GM19452 (cell line): ENCODE results near the gene GATD1.

Experiments
- ATAC-seq: cut with Tn5 transposase; IDR thresholded peaks from one replicate; pipeline ENCODE4 v1.9.1; 2021; ENCODE audit not compliant: unreplicated experiment

The GATD1 gene

DNA sequence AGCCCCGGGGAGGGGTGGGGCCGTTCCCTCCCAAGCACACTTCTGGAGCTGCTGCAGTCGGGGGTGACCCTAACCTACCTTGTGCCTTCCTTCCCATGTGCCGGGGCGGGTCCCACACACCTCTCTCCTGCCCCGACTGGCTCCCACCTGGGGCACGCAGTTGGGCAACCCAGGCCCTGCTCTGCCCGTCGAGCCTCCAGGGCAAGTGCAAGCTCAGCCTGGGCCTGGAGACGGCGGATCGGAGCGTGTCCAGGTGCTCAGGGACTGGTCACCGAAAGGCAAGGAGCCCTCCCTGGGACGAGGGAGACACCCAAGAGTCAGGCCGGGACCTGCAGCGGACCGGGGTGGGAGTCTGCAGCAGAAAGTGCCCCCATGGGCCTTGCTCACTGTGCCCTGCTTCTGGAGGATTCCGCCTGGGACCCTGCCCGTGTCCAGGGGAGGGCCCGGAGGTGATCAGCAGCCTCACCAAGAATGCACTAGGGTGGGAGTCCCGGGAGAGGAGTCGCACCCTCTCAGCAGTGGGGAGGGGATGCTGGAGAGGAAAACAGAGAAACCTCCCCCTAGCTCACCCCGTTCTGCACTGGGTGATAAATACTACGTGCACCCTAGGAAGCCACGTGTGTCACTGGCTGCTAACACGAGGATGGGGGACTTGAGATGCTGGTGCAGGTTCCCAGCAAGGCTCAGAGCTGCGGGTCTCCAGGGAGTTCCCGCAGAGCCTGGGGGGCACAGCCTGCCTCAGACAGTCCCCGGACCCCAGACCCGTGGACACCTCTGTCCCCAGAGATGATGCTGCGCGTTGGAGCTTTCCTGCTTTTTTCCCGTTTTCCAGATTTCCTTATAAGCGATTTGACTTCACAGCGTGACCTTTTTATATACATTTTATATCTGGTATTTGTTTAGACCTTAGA, 5.2 kb upstream of the GATD1 start:
- no peak for ATAC-seq

DNA sequence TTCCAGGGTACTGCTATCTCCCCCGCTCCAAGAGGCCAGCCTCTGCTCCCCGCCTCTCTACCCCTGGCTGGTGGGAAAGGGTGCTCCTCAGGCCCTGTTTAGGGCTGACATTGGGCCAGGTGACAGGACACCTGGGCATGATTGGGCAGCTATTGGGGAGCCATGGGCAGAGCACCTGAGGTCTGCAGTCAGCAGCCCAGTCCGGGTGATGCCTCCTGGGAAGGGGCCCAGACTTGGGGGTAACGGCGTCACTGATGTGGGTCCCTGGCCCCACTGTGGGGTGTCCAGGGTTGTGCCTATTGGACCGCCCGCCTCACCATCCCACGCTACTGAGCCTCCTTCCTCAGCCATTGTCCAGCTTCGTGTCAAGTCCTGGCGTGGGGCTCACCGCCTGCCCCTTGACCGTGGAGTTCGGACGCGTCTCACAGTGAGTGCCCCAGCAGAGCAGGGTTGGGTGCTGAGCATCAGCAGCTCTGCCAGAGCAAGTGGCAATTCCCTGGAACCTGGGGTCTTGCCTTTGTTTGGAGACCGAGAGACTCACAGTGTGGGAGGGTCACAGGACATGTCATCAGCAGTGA, 2.8 kb upstream of the GATD1 start:
- no peak for ATAC-seq

DNA sequence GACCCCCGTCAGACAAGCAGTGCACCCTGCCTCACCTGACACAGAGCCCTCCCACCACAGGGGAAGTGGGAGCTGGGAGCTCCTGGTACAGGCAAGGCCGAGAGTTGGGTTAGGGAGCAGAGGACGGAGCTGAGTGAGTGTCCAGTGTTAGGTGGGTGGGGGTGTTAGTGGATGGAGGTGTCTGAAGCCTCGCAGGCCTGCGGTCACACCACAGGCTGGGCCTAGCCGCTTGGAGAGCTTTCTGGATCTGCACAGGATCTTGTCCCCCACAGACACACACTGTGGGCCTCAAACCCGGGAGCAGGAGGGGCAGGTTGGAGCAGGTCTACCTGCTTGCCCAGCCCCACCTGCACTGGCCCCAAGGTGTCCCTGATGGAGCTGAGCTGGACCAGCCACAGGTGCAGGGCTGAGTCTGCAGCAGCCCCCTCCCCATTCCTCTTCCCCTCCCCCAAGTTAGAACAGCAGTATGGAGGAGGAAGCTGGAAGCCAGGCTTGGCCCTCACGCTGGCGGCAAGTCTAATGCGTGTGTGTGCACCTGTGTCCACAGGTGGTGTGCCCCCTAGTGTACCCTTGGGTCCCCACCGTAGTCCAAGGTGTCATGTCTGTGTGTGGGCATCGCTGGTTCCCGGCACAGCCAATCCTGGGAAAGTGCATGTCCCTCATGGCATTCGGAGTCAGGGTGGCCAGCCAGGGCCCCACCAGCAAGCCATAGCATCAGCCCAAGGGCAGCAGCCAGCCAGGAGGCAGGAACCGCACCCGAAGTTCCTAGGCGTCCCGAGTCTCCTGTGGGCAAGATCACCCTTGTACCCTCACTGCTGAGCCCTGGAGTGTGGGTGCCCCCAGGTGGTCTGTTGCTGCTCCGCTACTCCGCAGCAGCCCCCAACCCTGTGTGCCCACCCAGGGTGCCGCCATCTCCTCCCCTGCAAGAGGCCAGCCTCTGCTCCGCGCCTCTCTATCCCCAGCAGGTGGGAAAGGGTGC, 2.0 kb upstream of the GATD1 start:
- ATAC-seq, result no peak

DNA sequence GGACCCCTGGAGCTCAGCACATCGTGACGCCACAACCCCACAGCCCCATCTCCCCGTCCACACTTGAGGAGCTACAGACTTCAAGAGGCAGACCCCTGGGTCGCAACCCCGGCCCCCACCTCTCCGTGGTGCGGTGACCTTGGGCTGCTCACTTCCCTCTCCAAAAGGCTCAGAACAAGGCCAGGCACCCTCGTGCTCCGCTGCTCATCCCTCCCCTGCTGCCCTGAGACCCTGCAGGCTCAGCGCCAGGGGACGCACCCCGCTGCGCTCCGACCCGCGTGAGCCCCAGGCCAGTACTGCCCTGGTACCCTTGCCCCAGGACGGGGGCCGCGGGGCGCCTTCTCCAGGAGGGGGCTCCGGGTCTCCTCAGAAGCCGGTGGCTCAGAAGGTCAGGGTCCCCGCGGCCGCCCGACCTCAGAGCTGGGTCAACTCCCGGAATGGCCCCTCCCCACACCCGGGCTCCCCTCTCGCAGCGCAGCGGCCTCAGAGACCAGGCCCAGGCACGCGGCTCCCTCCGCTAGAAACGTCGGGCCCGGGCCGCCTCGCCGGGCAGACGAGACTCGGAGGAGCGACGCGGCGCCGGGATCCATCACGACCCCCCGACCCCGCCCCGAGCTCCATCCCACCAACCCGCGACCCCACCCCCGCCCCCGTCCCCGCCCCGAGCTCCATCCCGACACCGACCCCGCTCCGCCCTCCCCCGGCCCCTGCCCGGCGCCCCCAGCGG, 563 bp downstream of the GATD1 start:
- peak; percentile 33 for ATAC-seq

DNA sequence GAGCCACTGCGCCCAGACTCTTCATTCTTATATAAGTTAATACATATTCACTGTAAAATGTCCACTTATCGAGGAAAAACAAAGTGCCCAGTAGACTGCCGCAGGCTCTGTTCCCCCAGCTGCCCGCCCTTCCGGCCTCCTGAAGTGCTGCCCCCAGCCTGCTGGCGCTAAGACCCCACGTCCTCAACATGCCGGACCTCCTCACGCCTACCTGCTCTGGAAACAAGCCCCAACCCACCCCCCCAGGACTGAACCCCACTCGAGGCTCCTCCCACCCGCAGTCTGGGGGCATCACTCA, 1.1 kb downstream of the GATD1 start:
- no peak for ATAC-seq

GRCh38 chr11:774873-775592, 2.3 kb downstream of the GATD1 start:
- no peak for ATAC-seq

DNA sequence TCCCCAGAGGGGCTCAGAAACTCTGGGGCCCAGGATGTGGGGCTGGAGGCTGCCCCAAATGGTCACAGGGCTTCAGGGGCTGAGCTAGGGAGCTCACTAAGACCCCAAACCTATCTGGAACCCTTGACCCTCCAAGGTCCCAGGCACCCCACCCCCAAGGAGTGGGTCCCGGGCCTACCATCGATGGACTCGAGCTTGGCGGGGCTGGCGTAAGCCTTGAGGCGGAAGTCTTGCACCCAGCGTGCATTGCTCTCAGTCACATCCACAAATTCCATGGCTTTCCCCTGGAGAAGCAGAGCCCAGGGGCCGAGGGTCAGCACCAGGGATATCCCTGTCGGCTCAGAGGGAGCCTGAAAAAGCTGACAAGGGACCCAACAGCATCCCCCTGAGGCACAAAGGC, 3.5 kb downstream of the GATD1 start:
- ATAC-seq, result no peak

DNA sequence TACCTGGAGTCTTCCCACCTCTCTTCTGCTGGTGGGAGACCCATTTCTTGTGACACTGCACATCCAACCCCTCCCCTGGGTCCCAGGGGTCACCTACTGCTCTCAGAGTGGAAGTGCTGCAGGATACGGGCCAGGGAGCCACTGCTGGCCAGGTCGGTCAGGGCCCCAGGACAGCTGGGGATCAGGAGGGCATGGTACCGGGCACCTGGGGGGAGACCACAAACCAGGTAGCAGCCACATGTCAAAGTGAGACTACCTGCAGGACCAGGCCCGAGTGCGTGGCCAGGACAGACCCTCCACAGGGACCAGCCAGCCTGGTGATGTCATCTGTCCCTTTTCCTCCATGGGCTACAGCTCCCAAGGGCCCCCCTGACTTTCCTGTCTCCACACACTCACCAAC, 3.9 kb downstream of the GATD1 start:
- ATAC-seq, result no peak

DNA sequence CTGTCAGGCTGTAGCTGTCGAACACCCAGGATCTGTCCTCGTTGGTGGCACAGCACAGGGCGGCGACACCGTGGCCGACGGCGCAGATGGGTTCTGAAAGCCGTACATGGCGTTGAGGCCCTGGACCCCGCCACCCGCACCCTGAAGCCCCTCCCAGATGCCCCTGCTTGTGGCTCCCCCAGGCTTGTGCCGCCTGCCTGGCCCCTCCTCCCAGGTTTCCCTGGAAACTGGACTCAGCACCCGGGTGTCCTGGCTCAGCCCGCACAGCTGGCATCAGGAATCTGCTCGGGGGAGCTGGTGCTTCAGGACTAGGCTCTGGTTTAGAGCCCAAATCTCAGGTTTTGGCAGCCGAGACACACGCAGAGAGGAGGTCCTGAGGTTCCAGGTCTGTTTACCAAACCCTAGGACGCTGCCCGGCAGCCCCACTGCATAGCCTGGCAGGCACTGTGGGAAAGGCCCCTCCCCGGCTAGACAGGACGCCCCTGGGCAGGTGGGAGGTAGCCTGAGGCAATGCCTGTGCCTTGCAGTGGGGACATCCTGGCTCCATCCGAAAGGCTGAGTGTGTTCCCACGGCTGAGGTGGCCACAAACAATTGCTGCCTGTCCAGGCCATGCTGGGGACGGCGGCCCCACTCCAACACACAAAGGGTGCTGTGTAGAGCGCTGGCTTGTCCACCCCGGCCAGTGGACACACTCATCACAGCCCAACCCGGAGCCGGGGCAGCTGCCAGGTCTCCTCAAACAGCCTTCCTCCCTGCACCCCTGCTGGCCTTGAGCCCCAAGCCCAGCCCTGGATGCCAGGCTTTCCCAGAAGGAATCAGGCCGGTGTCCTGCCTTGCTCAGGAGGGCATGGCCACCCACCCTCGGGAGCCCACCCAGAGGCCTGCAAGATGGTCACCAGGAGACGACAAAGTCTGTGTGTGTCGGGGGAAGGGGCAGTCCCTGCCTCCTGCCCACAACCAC, 4.6 kb downstream of the GATD1 start:
- no peak for ATAC-seq

GRCh38 chr11:771617-772204, 5.6 kb downstream of the GATD1 start:
- ATAC-seq, result no peak

DNA sequence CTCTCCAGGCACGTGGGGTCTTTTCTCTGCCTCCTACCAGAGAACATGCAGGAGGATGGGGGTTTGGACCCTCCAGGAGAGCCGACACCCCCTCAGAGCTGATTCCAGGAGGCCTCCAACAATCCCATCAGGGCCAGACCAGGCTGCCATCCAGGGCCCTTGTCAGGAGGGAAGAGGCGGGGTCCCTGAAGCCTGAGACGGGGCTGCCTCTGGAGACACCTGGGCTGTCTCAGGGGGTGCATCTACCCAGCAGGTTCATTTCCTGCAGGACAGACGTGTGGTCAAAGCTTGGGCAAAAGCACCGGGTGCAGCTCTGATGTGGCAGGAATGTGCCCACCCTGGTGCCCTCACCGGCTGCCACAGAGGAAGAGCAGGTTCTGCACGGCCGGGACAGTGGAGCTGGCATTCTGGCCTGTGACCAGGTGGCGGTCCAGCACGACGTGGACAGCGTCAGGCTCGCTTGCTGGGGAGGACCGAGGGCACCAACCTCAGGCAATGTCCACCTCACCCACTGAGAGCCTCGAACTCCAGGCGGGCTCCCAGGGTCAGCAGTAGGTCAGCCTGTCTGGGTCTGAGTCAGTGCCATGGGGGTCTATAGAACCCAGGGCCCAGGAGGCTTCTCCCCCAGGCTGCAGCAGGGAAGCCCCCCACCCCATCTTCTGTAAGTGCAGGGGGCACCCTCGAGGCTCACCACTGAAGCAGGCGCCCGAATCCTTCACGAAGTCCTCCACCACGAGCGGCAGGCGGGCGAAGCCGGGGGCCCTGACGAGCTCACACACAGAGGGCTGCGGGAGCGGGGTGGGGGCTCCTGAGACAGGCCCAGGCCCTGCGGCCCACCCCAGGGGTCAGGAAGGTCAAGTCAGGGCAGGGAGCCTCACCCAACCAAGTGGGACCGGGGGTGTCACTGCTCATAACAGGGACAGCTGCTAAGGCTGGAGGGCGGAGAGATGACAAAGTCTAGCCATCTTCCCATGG, 6.4 kb downstream of the GATD1 start:
- ATAC-seq, result no peak

GRCh38 chr11:769887-770641, 7.2 kb downstream of the GATD1 start:
- no peak for ATAC-seq

- ATAC-seq, result no peak
These were observed 10.0 kb downstream of the GATD1 start for GRCh38 chr11:767238-767637.

DNA sequence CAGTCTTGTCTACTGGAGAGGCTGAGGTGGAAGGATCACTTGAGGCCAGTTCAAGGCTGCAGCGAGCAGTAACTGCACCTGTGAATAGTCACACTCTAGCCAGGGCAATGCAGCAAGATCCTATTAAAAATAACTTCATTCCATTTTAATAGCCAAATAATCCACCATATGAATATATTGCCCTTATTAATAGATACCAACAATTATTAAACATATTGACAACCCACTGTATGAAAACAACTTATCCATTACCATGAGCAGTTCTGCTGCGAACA, 10.4 kb downstream of the GATD1 start:
- ATAC-seq, result no peak

- no peak for ATAC-seq
These were observed 11.0 kb downstream of the GATD1 start for GRCh38 chr11:766106-766935.

- ATAC-seq, result no peak
These were observed 11.5 kb downstream of the GATD1 start for GRCh38 chr11:765802-766091.
